Spleen (tissue), 7 donors: ENCODE measurements around the gene FIGNL1.

Experiments used
- POLR2A ChIP-seq, 3 donors: fragments of 450-650 bp; IDR thresholded peaks; one replicate each; pipeline ENCODE4 v1.5.1; 2017; ENCODE audit warnings: antibody characterized with exemption in 3 of 3, mild to moderate bottlenecking in 1 of 3
- TF ChIP-seq, protein P1 (sequence below), 11 experiments: fragments of 200-600 bp in 7 of 11; fragments of 450-650 bp in 4 of 11; sonication (generic) in 4 of 11; IDR thresholded peaks in 8 of 11; conservative IDR thresholded peaks in 3 of 11; 1 replicate in 7 of 11; 2 replicates in 4 of 11; pipeline versions ENCODE4 v1.4.0 to v1.8.0; 2016 to 2021; ENCODE audit warnings: antibody characterized with exemption in 11 of 11, inconsistent platforms in 4 of 11, mild to moderate bottlenecking in 1 of 11
- donor health status: DM: no; HTN: no; CAD: no; lungs with moderate emphysema.
- donor health status: DM: no; HTN: no; CAD: no.
- donor health status: DM: no; HTN: no; CAD: no.

DNA sequence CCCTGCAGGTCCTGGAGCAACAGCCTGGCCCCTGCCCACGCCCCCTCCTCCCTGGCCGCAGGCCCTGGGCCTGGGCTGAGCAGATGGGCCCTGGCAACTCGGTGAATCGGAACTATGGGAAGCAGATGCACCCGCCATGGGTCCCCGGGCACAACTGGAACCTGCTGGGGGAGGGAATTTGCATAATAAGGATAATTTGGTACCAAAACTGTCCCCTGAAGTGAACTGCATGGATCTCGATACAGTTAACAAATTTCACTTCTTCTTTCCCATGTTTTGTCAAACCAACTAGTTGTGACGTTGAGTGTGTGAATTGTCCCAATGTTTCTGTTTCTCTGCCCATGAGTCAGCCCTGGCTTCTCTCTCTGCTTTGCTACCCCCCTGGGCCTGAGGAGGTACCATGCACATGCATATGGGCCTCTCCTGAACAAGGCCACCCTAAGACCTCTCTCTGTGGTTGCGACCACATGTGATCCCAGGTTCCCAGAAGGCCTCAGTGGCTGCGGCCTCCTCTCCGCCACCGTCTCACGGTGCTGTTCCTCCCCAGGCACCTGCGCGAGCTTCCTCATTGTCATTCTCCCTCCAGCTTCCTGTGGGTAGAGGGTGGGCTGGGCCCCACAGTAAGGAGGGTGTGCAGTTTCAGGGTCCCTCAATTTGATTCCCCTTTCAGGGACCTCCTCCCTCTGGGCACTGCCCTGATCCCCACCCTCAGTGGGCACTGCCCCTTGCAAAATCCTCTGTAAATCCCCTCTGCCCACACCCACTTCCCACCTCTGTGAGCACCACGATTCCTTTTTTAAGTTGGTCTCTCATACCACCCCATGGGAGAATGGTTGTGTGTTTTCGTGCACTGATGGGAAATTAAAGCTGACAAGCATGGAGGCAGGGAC is 40.0 kb downstream of the FIGNL1 start:
- TF ChIP-seq, protein P1, sequence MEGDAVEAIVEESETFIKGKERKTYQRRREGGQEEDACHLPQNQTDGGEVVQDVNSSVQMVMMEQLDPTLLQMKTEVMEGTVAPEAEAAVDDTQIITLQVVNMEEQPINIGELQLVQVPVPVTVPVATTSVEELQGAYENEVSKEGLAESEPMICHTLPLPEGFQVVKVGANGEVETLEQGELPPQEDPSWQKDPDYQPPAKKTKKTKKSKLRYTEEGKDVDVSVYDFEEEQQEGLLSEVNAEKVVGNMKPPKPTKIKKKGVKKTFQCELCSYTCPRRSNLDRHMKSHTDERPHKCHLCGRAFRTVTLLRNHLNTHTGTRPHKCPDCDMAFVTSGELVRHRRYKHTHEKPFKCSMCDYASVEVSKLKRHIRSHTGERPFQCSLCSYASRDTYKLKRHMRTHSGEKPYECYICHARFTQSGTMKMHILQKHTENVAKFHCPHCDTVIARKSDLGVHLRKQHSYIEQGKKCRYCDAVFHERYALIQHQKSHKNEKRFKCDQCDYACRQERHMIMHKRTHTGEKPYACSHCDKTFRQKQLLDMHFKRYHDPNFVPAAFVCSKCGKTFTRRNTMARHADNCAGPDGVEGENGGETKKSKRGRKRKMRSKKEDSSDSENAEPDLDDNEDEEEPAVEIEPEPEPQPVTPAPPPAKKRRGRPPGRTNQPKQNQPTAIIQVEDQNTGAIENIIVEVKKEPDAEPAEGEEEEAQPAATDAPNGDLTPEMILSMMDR (IDR thresholded peaks at IDR 0.05 in 8 of 11, conservative IDR thresholded peaks at IDR 0.05 in 3 of 11), result no peak
- no peak for TF ChIP-seq POLR2A (IDR thresholded peaks at IDR 0.05)
